ENCODE results near the gene TTC7B.

- TF ChIP-seq CTCF (IDR thresholded peaks at IDR 0.05): peak; percentile 41
- TF ChIP-seq EZH2 (IDR thresholded peaks at IDR 0.05): no peak
- no peak for TF ChIP-seq EZH2phosphoT487 (IDR thresholded peaks at IDR 0.05)
These were observed at the start of gene TTC7B for GRCh38 chr14:90815822-90816662.

Data from neural progenitor cell (in vitro differentiated cells).